Stimulated activated CD4-positive, alpha-beta T cell treated with anti-CD3 and anti-CD28 coated beads, TNF-alpha, amount 100 ng/mL, for 48 hours (primary cell): ENCODE data around the gene KIR2DL3.
"Not testable (repeated sequence)": the region's sequence is repeated elsewhere in the genome, so short reads cannot be mapped to it uniquely, and the experiment has no call there.

Experiments
- DNase-seq, 3 donors: peaks; one replicate each; pipeline ENCODE4 v3.0.0-alpha.2; 2020; ENCODE audit warnings: low read depth in 3 of 3

KIR2DL3 gene

GRCh38 chr19:54741950-54742349 is 3.6 kb downstream of the KIR2DL3 start:
- DNase-seq, result not testable (repeated sequence)

- DNase-seq, result not testable (repeated sequence)
Measured at GRCh38 chr19:54744080-54744479, 5.8 kb downstream of the KIR2DL3 start.

- DNase-seq, result not testable (repeated sequence)
Measured at GRCh38 chr19:54747614-54748322, 9.5 kb downstream of the KIR2DL3 start.

- not testable (repeated sequence) for DNase-seq
Measured at GRCh38 chr19:54750276-54750675, 12.0 kb downstream of the KIR2DL3 start.

GRCh38 chr19:54756204-54757110 is 18.1 kb downstream of the KIR2DL3 start:
- not testable (repeated sequence) for DNase-seq

- not testable (repeated sequence) for DNase-seq
Measured at GRCh38 chr19:54758577-54758976, 20.3 kb downstream of the KIR2DL3 start.

- DNase-seq, result not testable (repeated sequence)
Measured at GRCh38 chr19:54764219-54764618, 25.9 kb downstream of the KIR2DL3 start.

- DNase-seq, result not testable (repeated sequence)
Measured at GRCh38 chr19:54766464-54766863, 28.2 kb downstream of the KIR2DL3 start.

- not testable (repeated sequence) for DNase-seq
Measured at GRCh38 chr19:54769646-54770045, 31.3 kb downstream of the KIR2DL3 start, which contains the start of gene KIR2DL1. TSS of gene KIR2DL1 (plus strand) at chr19:54769793. CDS start at chr19:54769851, 58 bp downstream.

- not testable (repeated sequence) for DNase-seq
Measured at GRCh38 chr19:54770511-54770910, 32.2 kb downstream of the KIR2DL3 start.

GRCh38 chr19:54771018-54771960 is 33.0 kb downstream of the KIR2DL3 start:
- not testable (repeated sequence) for DNase-seq

GRCh38 chr19:54772666-54773065 is 34.4 kb downstream of the KIR2DL3 start:
- DNase-seq, result not testable (repeated sequence)

GRCh38 chr19:54775095-54775815 is 36.9 kb downstream of the KIR2DL3 start:
- not testable (repeated sequence) for DNase-seq

GRCh38 chr19:54775830-54776229 is 37.5 kb downstream of the KIR2DL3 start:
- DNase-seq, result not testable (repeated sequence)

- DNase-seq, result not testable (repeated sequence)
Measured at GRCh38 chr19:54777851-54778250, 39.5 kb downstream of the KIR2DL3 start.

GRCh38 chr19:54778896-54779295 is 40.6 kb downstream of the KIR2DL3 start:
- not testable (repeated sequence) for DNase-seq

GRCh38 chr19:54782916-54783315 is 44.6 kb downstream of the KIR2DL3 start:
- DNase-seq, result not testable (repeated sequence)

- DNase-seq, result not testable (repeated sequence)
Measured at GRCh38 chr19:54786091-54786723, 47.9 kb downstream of the KIR2DL3 start.

GRCh38 chr19:54788154-54788553 is 49.8 kb downstream of the KIR2DL3 start:
- not testable (repeated sequence) for DNase-seq

- DNase-seq, result no peak
Measured at GRCh38 chr19:54790711-54791110, 52.4 kb downstream of the KIR2DL3 start.
